Measurements from ENCODE around the gene ANKRD40.

Gene ANKRD40

GRCh38 chr17:50668838-50669581 lies 38.7 kb downstream of the ANKRD40 start:
- no peak for DNase-seq (ENCODE audit: low read depth)

- DNase-seq (ENCODE audit: low read depth): no peak
Observed at GRCh38 chr17:50668025-50668837, 39.5 kb downstream of the ANKRD40 start.

GRCh38 chr17:50667259-50668024 lies 40.3 kb downstream of the ANKRD40 start:
- DNase-seq (ENCODE audit: low read depth): no peak

- no peak for DNase-seq (ENCODE audit: low read depth)
Observed at GRCh38 chr17:50666316-50666715, 41.4 kb downstream of the ANKRD40 start.

- DNase-seq (ENCODE audit: low read depth): no peak
Observed at GRCh38 chr17:50665838-50666237, 41.9 kb downstream of the ANKRD40 start.

GRCh38 chr17:50664788-50665458 lies 42.8 kb downstream of the ANKRD40 start:
- no peak for DNase-seq (ENCODE audit: low read depth)

GRCh38 chr17:50663812-50664374 lies 43.8 kb downstream of the ANKRD40 start:
- no peak for DNase-seq (ENCODE audit: low read depth)

GRCh38 chr17:50662632-50663225 lies 45.0 kb downstream of the ANKRD40 start:
- DNase-seq (ENCODE audit: low read depth): no peak

GRCh38 chr17:50661795-50662391 lies 45.8 kb downstream of the ANKRD40 start:
- peak; percentile 84 for DNase-seq (ENCODE audit: low read depth)

- DNase-seq (ENCODE audit: low read depth): no peak
Observed at GRCh38 chr17:50661348-50661747, 46.4 kb downstream of the ANKRD40 start.

GRCh38 chr17:50660887-50661345 lies 46.8 kb downstream of the ANKRD40 start:
- no peak for DNase-seq (ENCODE audit: low read depth)

GRCh38 chr17:50660042-50660886 lies 47.5 kb downstream of the ANKRD40 start:
- no peak for DNase-seq (ENCODE audit: low read depth)

- no peak for DNase-seq (ENCODE audit: low read depth)
Observed at GRCh38 chr17:50659179-50659578, 48.5 kb downstream of the ANKRD40 start.

- DNase-seq (ENCODE audit: low read depth): no peak
Observed at GRCh38 chr17:50658616-50659015, 49.1 kb downstream of the ANKRD40 start.

- DNase-seq (ENCODE audit: low read depth): no peak
Observed at GRCh38 chr17:50657627-50658026, 50.1 kb downstream of the ANKRD40 start.

GRCh38 chr17:50657054-50657453 lies 50.7 kb downstream of the ANKRD40 start:
- no peak for DNase-seq (ENCODE audit: low read depth)

- no peak for DNase-seq (ENCODE audit: low read depth)
Observed at GRCh38 chr17:50656509-50656908, 51.2 kb downstream of the ANKRD40 start.

- DNase-seq (ENCODE audit: low read depth): no peak
Observed at GRCh38 chr17:50653738-50654137, 54.0 kb downstream of the ANKRD40 start.

GRCh38 chr17:50651661-50652060 lies 56.1 kb downstream of the ANKRD40 start:
- no peak for DNase-seq (ENCODE audit: low read depth)
